Fibroblast of mammary gland (primary cell): ENCODE results near the gene CFL1.

ENCODE experiments used
- DNase-seq: peaks from one replicate; pipeline ENCODE4 v3.0.0-alpha.2; 2010; ENCODE audit warnings: low read depth
- H3K4me3 ChIP-seq: 2 replicates; pipeline ENCODE4 v1.5.1; 2011; ENCODE audit warnings: low read depth, mild to moderate bottlenecking, low read length, moderate library complexity; ENCODE audit not compliant: control insufficient read depth
- TF ChIP-seq, protein P1 (sequence below): conservative IDR thresholded peaks from 2 replicates; pipeline ENCODE4 v1.5.1; 2011; ENCODE audit warnings: low read depth, low read length, inconsistent platforms; ENCODE audit not compliant: control insufficient read depth, insufficient read depth

Gene CFL1

GRCh38 chr11:65822776-65823528, 35.0 kb downstream of the CFL1 start:
- TF ChIP-seq, protein P1, sequence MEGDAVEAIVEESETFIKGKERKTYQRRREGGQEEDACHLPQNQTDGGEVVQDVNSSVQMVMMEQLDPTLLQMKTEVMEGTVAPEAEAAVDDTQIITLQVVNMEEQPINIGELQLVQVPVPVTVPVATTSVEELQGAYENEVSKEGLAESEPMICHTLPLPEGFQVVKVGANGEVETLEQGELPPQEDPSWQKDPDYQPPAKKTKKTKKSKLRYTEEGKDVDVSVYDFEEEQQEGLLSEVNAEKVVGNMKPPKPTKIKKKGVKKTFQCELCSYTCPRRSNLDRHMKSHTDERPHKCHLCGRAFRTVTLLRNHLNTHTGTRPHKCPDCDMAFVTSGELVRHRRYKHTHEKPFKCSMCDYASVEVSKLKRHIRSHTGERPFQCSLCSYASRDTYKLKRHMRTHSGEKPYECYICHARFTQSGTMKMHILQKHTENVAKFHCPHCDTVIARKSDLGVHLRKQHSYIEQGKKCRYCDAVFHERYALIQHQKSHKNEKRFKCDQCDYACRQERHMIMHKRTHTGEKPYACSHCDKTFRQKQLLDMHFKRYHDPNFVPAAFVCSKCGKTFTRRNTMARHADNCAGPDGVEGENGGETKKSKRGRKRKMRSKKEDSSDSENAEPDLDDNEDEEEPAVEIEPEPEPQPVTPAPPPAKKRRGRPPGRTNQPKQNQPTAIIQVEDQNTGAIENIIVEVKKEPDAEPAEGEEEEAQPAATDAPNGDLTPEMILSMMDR, result no peak
- no peak overlapping the region for H3K4me3 ChIP-seq
- DNase-seq, result no peak

- no peak for DNase-seq
- TF ChIP-seq, protein P1, result no peak
- H3K4me3 ChIP-seq, result no peak overlapping the region
Observed at GRCh38 chr11:65821107-65821506, 36.9 kb downstream of the CFL1 start.

- H3K4me3 ChIP-seq, result peak overlapping the region; percentile 50
- TF ChIP-seq, protein P1, result peak; percentile 77
- peak; percentile 79 for DNase-seq
Observed at GRCh38 chr11:65817835-65818680, 39.9 kb downstream of the CFL1 start.

- DNase-seq, result peak; percentile 7
- TF ChIP-seq, protein P1, result no peak
- H3K4me3 ChIP-seq, result peak overlapping the region; percentile 50
Observed at GRCh38 chr11:65817312-65817834, 40.6 kb downstream of the CFL1 start.

GRCh38 chr11:65816696-65817095, 41.3 kb downstream of the CFL1 start:
- TF ChIP-seq, protein P1, result no peak
- H3K4me3 ChIP-seq, result no peak overlapping the region

DNA sequence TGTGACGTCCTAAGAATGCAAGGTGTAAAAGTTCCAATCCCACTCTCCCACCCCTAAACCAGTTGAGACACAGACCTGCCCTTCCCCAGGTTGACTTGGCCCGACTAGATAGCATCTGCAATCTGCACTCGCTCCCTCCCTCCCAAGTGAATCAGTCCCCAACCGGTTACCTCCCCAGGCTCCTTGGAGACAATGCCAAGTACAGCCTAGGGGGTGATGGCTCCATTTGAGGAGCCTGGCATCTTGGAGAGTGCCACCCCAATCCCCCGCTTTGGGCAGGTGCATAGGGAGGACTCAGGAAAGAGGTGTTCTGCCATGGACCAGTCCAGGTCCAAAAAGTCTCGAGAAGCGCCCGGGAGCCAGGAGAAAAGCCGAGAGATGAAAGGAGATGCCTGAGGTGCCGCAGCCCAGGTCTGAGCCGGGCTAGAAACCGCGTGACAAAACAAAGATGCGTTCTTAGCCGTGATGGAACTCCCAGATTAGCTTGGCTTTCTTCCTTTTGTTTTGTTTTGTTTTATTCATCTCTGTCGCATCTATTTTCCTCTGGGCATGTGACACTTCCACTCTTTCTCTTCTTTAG, 42.9 kb downstream of the CFL1 start:
- TF ChIP-seq, protein P1, result no peak
- DNase-seq, result no peak
- H3K4me3 ChIP-seq, result no peak overlapping the region

More at GRCh38 chr11:65816696-65817095, 41.3 kb downstream of the CFL1 start:
- no peak for DNase-seq
